ENCODE measurements around the gene KCNIP4. TPM values are rescaled to one million over a fixed set of nuclear protein-coding genes. Genes with fewer than 3 reads are reported as not detected.

The KCNIP4 gene
- total and polyA plus RNA-seq, 9 of the 15 experiments (the other 6 are each of a cell fraction or from before 2014, with no cell fraction given): 0.25 to 0.41 TPM; not detected in 7

GRCh38 chr4:20944451-20944850, 1004.1 kb downstream of the KCNIP4 start (continued):
- TF ChIP-seq E2F6 (IDR thresholded peaks at IDR 0.05; ENCODE audit: borderline replicate concordance in 1 of 2, extremely low read depth in 1 of 2, insufficient read depth in 1 of 2, insufficient read length in 1 of 2, low read depth in 1 of 2, low read length in 1 of 2, poor library complexity in 1 of 2, severe bottlenecking in 1 of 2): no peak

GRCh38 chr4:20938204-20938603, 1010.4 kb downstream of the KCNIP4 start:
- WGBS (ENCODE audit: insufficient coverage, low coverage, missing lambda C conversion rate): 0% methylated on average over 2 of the region's 2 CpGs
- Histone ChIP-seq H3K79me2 (ENCODE audit: control insufficient read depth, insufficient read depth, low read length) (no peaks in the 10 kb centered on the region), H3K4me3 (no peak overlapping the region), H3K36me3 (ENCODE audit: control insufficient read depth, insufficient read depth, low read length) (no peaks in the 10 kb centered on the region), H3K27me3 (ENCODE audit: control insufficient read depth in 2 of 2, insufficient read depth in 2 of 2, low read length in 2 of 2) (no peaks in the 10 kb centered on the region), H3K4me1 (replicated peaks in 1 of 2; ENCODE audit: control insufficient read depth in 2 of 2, insufficient read depth in 2 of 2, low read length in 2 of 2) (no peaks in the 10 kb centered on the region), H3K4me2 (ENCODE audit: insufficient read depth, low read length) (no peak overlapping the region), H2AFZ (ENCODE audit: low read depth, low read length) (no peak overlapping the region), H3K27ac (ENCODE audit: extremely low read depth, low read depth, low read length) (no peak overlapping the region), H3K9me3 (replicated peaks; ENCODE audit: control insufficient read depth, insufficient read depth, low read depth, low read length) (no peaks in the 10 kb centered on the region), H3K9me1 (ENCODE audit: control insufficient read depth, insufficient read depth, low read length) (no peaks in the 10 kb centered on the region), H3K9ac (ENCODE audit: insufficient read depth in 1 of 2, low read depth in 2 of 2, low read length in 2 of 2) (no peak overlapping the region), H4K20me1 (replicated peaks; ENCODE audit: control insufficient read depth, insufficient read depth, low read length) (no peaks in the 10 kb centered on the region)
- FAIRE-seq (no peak), ATAC-seq (no peak), DNase-seq (ENCODE audit: extremely low read depth in 1 of 4, low spot score in 3 of 4) (no peak)
- TF ChIP-seq IRF9 (tag; IDR thresholded peaks at IDR 0.05): no peak
- TF ChIP-seq MTA1 (IDR thresholded peaks at IDR 0.05; ENCODE audit: borderline replicate concordance): no peak
- no peak for TF ChIP-seq NEUROD1 (IDR thresholded peaks at IDR 0.05; ENCODE audit: borderline replicate concordance, low read depth, low read length, partially characterized antibody)
- TF ChIP-seq ZNF696 (CRISPR knock-in tag; conservative IDR thresholded peaks at IDR 0.05): no peak
- TF ChIP-seq NR3C1 (CRISPR knock-in tag; IDR thresholded peaks at IDR 0.05): no peak
- no peak for TF ChIP-seq ZNF282 (CRISPR knock-in tag; IDR thresholded peaks at IDR 0.05)
- TF ChIP-seq SRF (CRISPR knock-in tag; IDR thresholded peaks at IDR 0.05): no peak
- no peak for TF ChIP-seq RNF219 (CRISPR knock-in tag; IDR thresholded peaks at IDR 0.05)
- no peak for TF ChIP-seq MTF1 (CRISPR knock-in tag; IDR thresholded peaks at IDR 0.05; ENCODE audit: borderline replicate concordance)
- TF ChIP-seq ZNF24 (IDR thresholded peaks at IDR 0.05): no peak
- TF ChIP-seq CHD4 (IDR thresholded peaks at IDR 0.05; ENCODE audit: insufficient read depth, insufficient replicate concordance, low read depth, low read length, poor library complexity, severe bottlenecking): no peak
- TF ChIP-seq ZNF175 (CRISPR knock-in tag; IDR thresholded peaks at IDR 0.05; ENCODE audit: low read depth): no peak
- no peak for TF ChIP-seq ZFP1 (CRISPR knock-in tag; IDR thresholded peaks at IDR 0.05)
- intact Hi-C loops (cut with micrococcal nuclease) (no loop called here), in situ Hi-C loops (cut with MboI) (no loop called here)
- BruUV-seq (replicated peaks): no TSS peak
- ChIA-PET CTCF (ENCODE audit: low intra/inter-chr PET ratio) (no interaction called here), POLR2A (no interaction called here)
